SK-N-SH (cell line): ENCODE results near the gene TMEM259.

ENCODE experiments used
- CHD2 ChIP-seq: fragments of 150-350 bp; IDR thresholded peaks from 2 replicates; pipeline ENCODE4 v1.6.1; 2018; ENCODE audit warnings: low read length; ENCODE audit not compliant: partially characterized antibody
- CTCF ChIP-seq: fragments of 200-600 bp; sonication (generic); IDR thresholded peaks from 2 replicates; pipeline ENCODE4 v1.6.1; 2017; ENCODE audit warnings: antibody characterized with exemption, mild to moderate bottlenecking, moderate library complexity
- EZH2phosphoT487 ChIP-seq: fragments of 200-600 bp; sonication (generic); IDR thresholded peaks from 2 replicates; pipeline ENCODE4 v1.6.1; 2017; ENCODE audit warnings: low read depth, mixed run types, mild to moderate bottlenecking, antibody characterized with exemption, moderate library complexity, borderline replicate concordance
- FOXM1 ChIP-seq: IDR thresholded peaks from 2 replicates; pipeline ENCODE4 v1.4.0; 2012; ENCODE audit warnings: low read depth, mild to moderate bottlenecking
- GABPA ChIP-seq: IDR thresholded peaks from 2 replicates; pipeline ENCODE4 v1.4.0; 2012; ENCODE audit warnings: low read depth, mild to moderate bottlenecking
- GATA2 ChIP-seq: sonication (generic); formaldehyde crosslinking; IDR thresholded peaks from 2 replicates; pipeline ENCODE4 v1.5.0; 2020; ENCODE audit warnings: mild to moderate bottlenecking, missing genetic modification reagents
- IRF3 ChIP-seq: fragments of 150-350 bp; IDR thresholded peaks from 2 replicates; pipeline ENCODE4 v1.6.1; 2016; ENCODE audit warnings: mild to moderate bottlenecking, low read depth, low read length
- JUND ChIP-seq: IDR thresholded peaks from 2 replicates; pipeline ENCODE4 v1.4.0; 2012
- PBX3 ChIP-seq: IDR thresholded peaks from 2 replicates; pipeline ENCODE4; 2012
- POLR2AphosphoS5 ChIP-seq: IDR thresholded peaks from 2 replicates; pipeline ENCODE4 v1.6.1; 2012; ENCODE audit warnings: low read depth, low read length
- TAF1 ChIP-seq: IDR thresholded peaks from 2 replicates; pipeline ENCODE4 v1.6.1; 2012; ENCODE audit warnings: low read depth, mild to moderate bottlenecking, low read length, moderate library complexity, borderline replicate concordance
- TF ChIP-seq, protein P1 (sequence below): fragments of 150-350 bp; IDR thresholded peaks from 2 replicates; pipeline ENCODE4 v1.6.1; 2017; ENCODE audit warnings: antibody characterized with exemption, low read length, low read depth, borderline replicate concordance
- TF ChIP-seq, protein P2 (sequence below): IDR thresholded peaks from 2 replicates; pipeline ENCODE4 v1.4.0; 2012; ENCODE audit warnings: low read depth, borderline replicate concordance
- TF ChIP-seq, protein P3 (sequence below): IDR thresholded peaks from 2 replicates; pipeline ENCODE4 v1.4.0; 2012; ENCODE audit warnings: low read depth

- TF ChIP-seq CTCF (no peak), IRF3 (no peak), FOXM1 (no peak), CHD2 (no peak), POLR2AphosphoS5 (no peak), JUND (no peak), EZH2phosphoT487 (no peak), GABPA (no peak), GATA2 (CRISPR knock-in tag) (no peak), PBX3 (no peak), TAF1 (no peak)
- TF ChIP-seq, protein P1, sequence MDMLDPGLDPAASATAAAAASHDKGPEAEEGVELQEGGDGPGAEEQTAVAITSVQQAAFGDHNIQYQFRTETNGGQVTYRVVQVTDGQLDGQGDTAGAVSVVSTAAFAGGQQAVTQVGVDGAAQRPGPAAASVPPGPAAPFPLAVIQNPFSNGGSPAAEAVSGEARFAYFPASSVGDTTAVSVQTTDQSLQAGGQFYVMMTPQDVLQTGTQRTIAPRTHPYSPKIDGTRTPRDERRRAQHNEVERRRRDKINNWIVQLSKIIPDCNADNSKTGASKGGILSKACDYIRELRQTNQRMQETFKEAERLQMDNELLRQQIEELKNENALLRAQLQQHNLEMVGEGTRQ, result no peak
- TF ChIP-seq, protein P2, sequence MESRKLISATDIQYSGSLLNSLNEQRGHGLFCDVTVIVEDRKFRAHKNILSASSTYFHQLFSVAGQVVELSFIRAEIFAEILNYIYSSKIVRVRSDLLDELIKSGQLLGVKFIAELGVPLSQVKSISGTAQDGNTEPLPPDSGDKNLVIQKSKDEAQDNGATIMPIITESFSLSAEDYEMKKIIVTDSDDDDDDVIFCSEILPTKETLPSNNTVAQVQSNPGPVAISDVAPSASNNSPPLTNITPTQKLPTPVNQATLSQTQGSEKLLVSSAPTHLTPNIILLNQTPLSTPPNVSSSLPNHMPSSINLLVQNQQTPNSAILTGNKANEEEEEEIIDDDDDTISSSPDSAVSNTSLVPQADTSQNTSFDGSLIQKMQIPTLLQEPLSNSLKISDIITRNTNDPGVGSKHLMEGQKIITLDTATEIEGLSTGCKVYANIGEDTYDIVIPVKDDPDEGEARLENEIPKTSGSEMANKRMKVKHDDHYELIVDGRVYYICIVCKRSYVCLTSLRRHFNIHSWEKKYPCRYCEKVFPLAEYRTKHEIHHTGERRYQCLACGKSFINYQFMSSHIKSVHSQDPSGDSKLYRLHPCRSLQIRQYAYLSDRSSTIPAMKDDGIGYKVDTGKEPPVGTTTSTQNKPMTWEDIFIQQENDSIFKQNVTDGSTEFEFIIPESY, result no peak
- TF ChIP-seq, protein P3, sequence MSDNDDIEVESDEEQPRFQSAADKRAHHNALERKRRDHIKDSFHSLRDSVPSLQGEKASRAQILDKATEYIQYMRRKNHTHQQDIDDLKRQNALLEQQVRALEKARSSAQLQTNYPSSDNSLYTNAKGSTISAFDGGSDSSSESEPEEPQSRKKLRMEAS, result no peak
These were observed 32.8 kb downstream of the TMEM259 start for GRCh38 chr19:988081-988480.
